DOHH2 (cell line): ENCODE results near the gene LAPTM5.

ENCODE experiments used
- CTCF ChIP-seq: fragments of 200-600 bp; sonication (generic); IDR thresholded peaks from one replicate; pipeline ENCODE4 v1.5.1; 2014; ENCODE audit warnings: antibody characterized with exemption, mild to moderate bottlenecking, low read depth, low read length; ENCODE audit not compliant: poor library complexity, severe bottlenecking
- EZH2phosphoT487 ChIP-seq: fragments of 200-600 bp; sonication (generic); IDR thresholded peaks from 2 replicates; pipeline ENCODE4 v1.6.1; 2017; ENCODE audit warnings: borderline replicate concordance, mild to moderate bottlenecking, antibody characterized with exemption, low read length, moderate library complexity, mixed read lengths

- TF ChIP-seq CTCF, result no peak
- TF ChIP-seq EZH2phosphoT487, result no peak
These were observed 68.4 kb downstream of the LAPTM5 start for GRCh38 chr1:30688920-30689794.
